ENCODE results near the gene SLC7A14. TPM values are rescaled to one million over a fixed set of nuclear protein-coding genes. Genes with fewer than 3 reads are reported as not detected.

SLC7A14 gene
- total RNA-seq, 1 donor from 2014 or later = not detected

DNA sequence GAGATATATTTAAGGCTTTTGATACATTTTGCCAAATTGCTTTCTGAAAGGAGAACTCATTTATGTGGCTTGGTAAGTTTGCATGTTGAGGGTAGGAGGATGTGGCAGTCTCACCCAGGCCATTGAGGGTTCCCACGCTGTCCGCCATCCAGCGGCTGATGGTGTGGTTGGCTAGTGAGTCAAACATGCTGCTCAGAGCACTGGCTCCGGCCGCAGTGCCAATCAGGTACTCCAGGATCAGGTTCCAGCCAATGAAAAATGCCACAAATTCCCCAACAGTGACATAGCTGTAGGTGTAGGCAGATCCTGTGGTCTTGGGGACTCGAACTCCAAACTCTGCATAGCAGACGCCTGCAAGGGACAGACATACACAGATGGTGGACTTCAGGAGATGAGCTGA, 84.9 kb downstream of the SLC7A14 start:
- no peak for TF ChIP-seq EZH2 (IDR thresholded peaks at IDR 0.05)
- TF ChIP-seq EZH2phosphoT487 (IDR thresholded peaks at IDR 0.05) = no peak
- TF ChIP-seq, protein P1, sequence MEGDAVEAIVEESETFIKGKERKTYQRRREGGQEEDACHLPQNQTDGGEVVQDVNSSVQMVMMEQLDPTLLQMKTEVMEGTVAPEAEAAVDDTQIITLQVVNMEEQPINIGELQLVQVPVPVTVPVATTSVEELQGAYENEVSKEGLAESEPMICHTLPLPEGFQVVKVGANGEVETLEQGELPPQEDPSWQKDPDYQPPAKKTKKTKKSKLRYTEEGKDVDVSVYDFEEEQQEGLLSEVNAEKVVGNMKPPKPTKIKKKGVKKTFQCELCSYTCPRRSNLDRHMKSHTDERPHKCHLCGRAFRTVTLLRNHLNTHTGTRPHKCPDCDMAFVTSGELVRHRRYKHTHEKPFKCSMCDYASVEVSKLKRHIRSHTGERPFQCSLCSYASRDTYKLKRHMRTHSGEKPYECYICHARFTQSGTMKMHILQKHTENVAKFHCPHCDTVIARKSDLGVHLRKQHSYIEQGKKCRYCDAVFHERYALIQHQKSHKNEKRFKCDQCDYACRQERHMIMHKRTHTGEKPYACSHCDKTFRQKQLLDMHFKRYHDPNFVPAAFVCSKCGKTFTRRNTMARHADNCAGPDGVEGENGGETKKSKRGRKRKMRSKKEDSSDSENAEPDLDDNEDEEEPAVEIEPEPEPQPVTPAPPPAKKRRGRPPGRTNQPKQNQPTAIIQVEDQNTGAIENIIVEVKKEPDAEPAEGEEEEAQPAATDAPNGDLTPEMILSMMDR (IDR thresholded peaks at IDR 0.05) = no peak
- DNase-seq (ENCODE audit: low spot score) = no peak

DNA sequence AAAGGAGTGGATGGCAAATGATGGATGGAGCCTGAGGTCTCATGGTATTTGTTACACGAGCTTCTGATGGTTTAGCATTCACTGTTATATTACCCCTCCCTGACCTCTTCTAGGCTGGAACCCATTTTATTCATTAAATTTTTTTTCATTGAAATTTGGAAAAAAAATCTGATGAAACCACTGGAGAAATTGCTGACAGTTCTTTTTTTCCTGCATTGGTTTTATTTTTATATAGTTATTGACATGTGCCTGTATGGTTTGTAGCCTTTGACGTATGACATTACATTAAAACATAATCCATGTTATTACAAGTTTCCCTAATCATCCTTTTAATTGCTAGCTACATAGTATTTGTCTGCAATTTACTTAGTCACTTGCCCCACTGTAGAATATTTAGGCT, 85.4 kb downstream of the SLC7A14 start:
- no peaks in the 10 kb centered on the region for H3K79me2 ChIP-seq (ENCODE audit: low read depth)
- no peaks in the 10 kb centered on the region for H3K36me3 ChIP-seq
- H3K27me3 ChIP-seq = no peaks in the 10 kb centered on the region
- peaks cover 6% of the 10 kb centered on the region for H3K9me3 Mint-ChIP-seq
- no peak overlapping the region for H3K27ac ChIP-seq
- peaks cover 4% of the 10 kb centered on the region for H3K27me3 Mint-ChIP-seq (ENCODE audit: insufficient read depth, low read depth)
- no peak overlapping the region for H3K9ac ChIP-seq
- TF ChIP-seq EZH2 (IDR thresholded peaks at IDR 0.05) = no peak
- TF ChIP-seq, protein P1 (IDR thresholded peaks at IDR 0.05) = no peak
- no peak for TF ChIP-seq EZH2phosphoT487 (IDR thresholded peaks at IDR 0.05)
- H3K27ac Mint-ChIP-seq = no peak overlapping the region
- H3K9me3 ChIP-seq (ENCODE audit: low read depth) = no peaks in the 10 kb centered on the region
- no peak overlapping the region for H3K4me3 ChIP-seq
- no peak overlapping the region for H3K4me2 ChIP-seq
- H3K4me3 Mint-ChIP-seq = no peak overlapping the region
- peaks cover 2% of the 10 kb centered on the region for H3K36me3 Mint-ChIP-seq
- DNase-seq (ENCODE audit: low spot score) = no peak
- no peaks in the 10 kb centered on the region for H3K4me1 Mint-ChIP-seq
- H3K4me1 ChIP-seq = no peaks in the 10 kb centered on the region
- H3F3A ChIP-seq (ENCODE audit: low read depth) = no peaks in the 10 kb centered on the region
- no peaks in the 10 kb centered on the region for H4K20me1 ChIP-seq (ENCODE audit: low read depth)
- no peak overlapping the region for H2AFZ ChIP-seq (replicated peaks)

More for the DNA sequence above, 84.9 kb downstream of the SLC7A14 start:
- no peaks in the 10 kb centered on the region for H3F3A ChIP-seq (ENCODE audit: low read depth)
- no peaks in the 10 kb centered on the region for H4K20me1 ChIP-seq (ENCODE audit: low read depth)
- no peak overlapping the region for H3K27ac ChIP-seq
- no peak overlapping the region for H3K4me3 ChIP-seq
- H3K9ac ChIP-seq = no peak overlapping the region
- H2AFZ ChIP-seq (replicated peaks) = no peak overlapping the region
- H3K9me3 ChIP-seq (ENCODE audit: low read depth) = no peaks in the 10 kb centered on the region
- no peaks in the 10 kb centered on the region for H3K4me1 ChIP-seq
- H3K4me2 ChIP-seq = no peak overlapping the region
- H3K36me3 Mint-ChIP-seq = no peaks in the 10 kb centered on the region
- H3K36me3 ChIP-seq = no peaks in the 10 kb centered on the region
- H3K9me3 Mint-ChIP-seq = peaks cover under 1% of the 10 kb centered on the region
- H3K27me3 Mint-ChIP-seq (ENCODE audit: insufficient read depth, low read depth) = peaks cover 4% of the 10 kb centered on the region
- H3K4me3 Mint-ChIP-seq = no peak overlapping the region
- no peaks in the 10 kb centered on the region for H3K79me2 ChIP-seq (ENCODE audit: low read depth)
- H3K27ac Mint-ChIP-seq = no peak overlapping the region
- H3K4me1 Mint-ChIP-seq = no peaks in the 10 kb centered on the region
- H3K27me3 ChIP-seq = no peaks in the 10 kb centered on the region

DNA sequence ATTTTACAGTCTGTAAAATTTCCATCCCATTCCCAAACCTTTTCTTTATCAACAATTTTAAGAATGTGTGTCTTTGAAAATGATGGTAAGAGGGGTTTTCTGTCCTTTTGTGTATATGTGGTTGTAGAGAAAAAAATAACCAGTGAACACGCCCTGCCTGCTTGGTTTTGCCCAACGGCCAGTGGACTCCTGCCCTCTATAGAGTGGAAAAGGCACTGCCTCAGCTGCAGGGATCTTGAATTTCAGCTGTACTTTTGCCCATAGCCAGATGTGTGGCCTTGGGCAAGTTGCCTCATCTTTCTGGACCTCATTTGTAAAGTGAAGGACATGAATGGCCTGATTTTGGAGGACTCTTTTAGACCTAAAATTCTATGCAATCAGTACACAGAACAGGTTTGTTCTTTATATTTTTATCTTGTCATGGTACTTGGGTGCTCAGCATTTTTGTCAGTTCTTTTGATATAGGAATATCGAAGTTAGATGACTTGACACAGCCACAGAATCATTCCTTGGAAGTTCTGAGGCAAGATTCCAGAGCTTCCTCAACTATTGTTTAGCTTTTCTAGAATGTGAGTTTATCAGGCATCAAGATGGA, 86.2 kb downstream of the SLC7A14 start:
- Histone ChIP-seq H3F3A (ENCODE audit: low read depth) (no peaks in the 10 kb centered on the region), H3K9me3 (ENCODE audit: low read depth) (no peaks in the 10 kb centered on the region), H3K36me3 (no peaks in the 10 kb centered on the region), H3K79me2 (ENCODE audit: low read depth) (no peaks in the 10 kb centered on the region), H2AFZ (replicated peaks) (no peak overlapping the region), H3K4me1 (no peaks in the 10 kb centered on the region), H3K4me3 (no peak overlapping the region), H3K9ac (no peak overlapping the region), H3K4me2 (no peak overlapping the region), H3K27ac (no peak overlapping the region), H4K20me1 (ENCODE audit: low read depth) (no peaks in the 10 kb centered on the region), H3K27me3 (no peaks in the 10 kb centered on the region)
- TF ChIP-seq, protein P1 (IDR thresholded peaks at IDR 0.05) = peak; percentile 67
- no peak for TF ChIP-seq EZH2 (IDR thresholded peaks at IDR 0.05)
- peak; percentile 46 for DNase-seq (ENCODE audit: low spot score)
- no peaks in the 10 kb centered on the region for H3K4me1 Mint-ChIP-seq
- H3K27ac Mint-ChIP-seq = no peak overlapping the region
- no peak overlapping the region for H3K4me3 Mint-ChIP-seq
- peaks cover 2% of the 10 kb centered on the region for H3K36me3 Mint-ChIP-seq
- peaks cover 7% of the 10 kb centered on the region for H3K9me3 Mint-ChIP-seq
- peaks cover 4% of the 10 kb centered on the region for H3K27me3 Mint-ChIP-seq (ENCODE audit: insufficient read depth, low read depth)

All from neural progenitor cell (in vitro differentiated cells).